Thyroid gland (tissue), 4 donors: ENCODE measurements around the gene ECEL1. TPM values are rescaled to one million over a fixed set of nuclear protein-coding genes. Genes with fewer than 3 reads are reported as not detected.

Experiments used
- DNase-seq, 2 donors: peaks; one replicate each; pipeline ENCODE4 v3.0.0-alpha.2; 2019
- H3K27ac ChIP-seq, 3 donors: fragments of 200-600 bp; sonication (generic); 1 replicate in 2 of 3; 2 replicates in 1 of 3; pipeline ENCODE4 v1.5.1; 2016 to 2019; ENCODE audit warnings: mild to moderate bottlenecking in 1 of 3, moderate library complexity in 1 of 3
- H3K27me3 ChIP-seq: fragments of 200-600 bp; sonication (generic); one replicate; pipeline ENCODE4 v1.5.1; 2019
- H3K36me3 ChIP-seq, 2 donors: fragments of 200-600 bp; sonication (generic); one replicate each; pipeline ENCODE4 v1.5.1; 2016 to 2019
- H3K4me1 ChIP-seq, 2 donors: fragments of 200-600 bp; sonication (generic); one replicate each; pipeline ENCODE4 v1.5.1; 2017 to 2019
- H3K4me3 ChIP-seq, 3 donors: fragments of 200-600 bp; sonication (generic); replicated peaks in 1 of 3; 1 replicate in 2 of 3; 2 replicates in 1 of 3; pipeline ENCODE4 v1.5.1; 2016; ENCODE audit warnings: mild to moderate bottlenecking in 1 of 3
- H3K9me3 ChIP-seq: fragments of 200-600 bp; sonication (generic); one replicate; pipeline ENCODE4 v1.5.1; 2017
- POLR2A ChIP-seq, 2 donors: fragments of 450-650 bp; IDR thresholded peaks; one replicate each; pipeline ENCODE4 v1.6.1; 2017; ENCODE audit warnings: antibody characterized with exemption in 2 of 2, mild to moderate bottlenecking in 2 of 2, moderate library complexity in 1 of 2
- WGBS, 2 donors: methylation state at CpG; one replicate each; pipeline ENCODE4 v1.1.5; 2017; 5-methylcytosine and 5-hydroxymethylcytosine counted together
- intact Hi-C: fragments of 100-400 bp; cut with DNase I; formaldehyde crosslinking; loops from one replicate; pipeline ENCODE4 v1.15.1; 2023
- total RNA-seq, 4 donors: library from RNA; depleted of rRNA; stranded (reverse); fragments of >200 nt; gene quantifications; one replicate each; pipeline ENCODE4 v1.2.3, GENCODE V29; 2016
- TF ChIP-seq, protein P1 (sequence below), 6 experiments: fragments of 200-600 bp in 3 of 6; fragments of 450-650 bp in 3 of 6; sonication (generic) in 3 of 6; IDR thresholded peaks; one replicate each; pipeline ENCODE4 v1.5.1; 2016 to 2019; ENCODE audit warnings: antibody characterized with exemption in 6 of 6, mild to moderate bottlenecking in 2 of 6, inconsistent platforms in 1 of 6, moderate library complexity in 1 of 6

The ECEL1 gene
- total RNA-seq, 4 donors from 2014 or later: 0.11 to 1.5 (median 1.2) TPM

DNA sequence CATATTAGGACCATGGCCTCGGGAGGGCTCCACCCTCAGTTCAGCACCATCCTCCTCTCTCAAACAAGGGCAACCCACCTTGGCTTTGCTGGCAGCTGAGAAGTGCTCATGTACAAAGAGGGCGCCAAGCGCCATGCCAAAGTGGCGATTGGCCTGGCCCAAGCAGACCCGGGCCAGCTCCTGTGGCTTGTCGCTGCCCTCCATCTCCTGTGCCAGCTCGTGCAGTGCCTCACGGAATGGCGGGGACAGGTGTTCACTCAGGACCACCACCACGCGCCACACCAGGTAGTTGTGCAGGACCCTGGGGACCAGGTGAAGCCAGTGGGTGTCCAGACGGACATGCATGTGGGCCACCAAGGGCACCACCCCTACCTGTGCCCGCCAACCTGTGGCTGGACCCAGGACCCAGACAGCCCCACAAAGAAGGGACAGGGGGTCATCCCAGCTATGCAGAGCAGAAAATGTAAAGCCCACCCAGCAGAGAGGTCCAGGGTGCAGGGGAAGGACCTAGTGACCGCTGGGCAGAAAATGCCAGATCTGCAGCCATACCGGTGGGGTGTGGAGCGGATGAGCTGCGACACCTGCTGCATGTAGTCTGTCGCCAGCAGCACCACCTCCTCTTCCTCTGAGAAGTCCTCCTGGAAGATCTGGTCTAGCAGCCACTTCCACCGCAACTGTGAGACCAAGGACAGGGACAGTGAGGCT is 3.6 kb downstream of the ECEL1 start:
- H3K4me3 ChIP-seq: no peak overlapping the region
- H3K27me3 ChIP-seq: peaks cover 18% of the 10 kb centered on the region
- no peak overlapping the region for H3K27ac ChIP-seq
- no peaks in the 10 kb centered on the region for H3K9me3 ChIP-seq
- intact Hi-C loops: no loop called here
- H3K4me1 ChIP-seq: peaks cover 0 to 23% of the 10 kb centered on the region in 2 donors
- no peaks in the 10 kb centered on the region for H3K36me3 ChIP-seq
- WGBS, 2 donors: 94 to 100% methylated on average over 7 to 15 of the region's 19 CpGs
- TF ChIP-seq POLR2A (IDR thresholded peaks at IDR 0.05): no peak
- TF ChIP-seq, protein P1, sequence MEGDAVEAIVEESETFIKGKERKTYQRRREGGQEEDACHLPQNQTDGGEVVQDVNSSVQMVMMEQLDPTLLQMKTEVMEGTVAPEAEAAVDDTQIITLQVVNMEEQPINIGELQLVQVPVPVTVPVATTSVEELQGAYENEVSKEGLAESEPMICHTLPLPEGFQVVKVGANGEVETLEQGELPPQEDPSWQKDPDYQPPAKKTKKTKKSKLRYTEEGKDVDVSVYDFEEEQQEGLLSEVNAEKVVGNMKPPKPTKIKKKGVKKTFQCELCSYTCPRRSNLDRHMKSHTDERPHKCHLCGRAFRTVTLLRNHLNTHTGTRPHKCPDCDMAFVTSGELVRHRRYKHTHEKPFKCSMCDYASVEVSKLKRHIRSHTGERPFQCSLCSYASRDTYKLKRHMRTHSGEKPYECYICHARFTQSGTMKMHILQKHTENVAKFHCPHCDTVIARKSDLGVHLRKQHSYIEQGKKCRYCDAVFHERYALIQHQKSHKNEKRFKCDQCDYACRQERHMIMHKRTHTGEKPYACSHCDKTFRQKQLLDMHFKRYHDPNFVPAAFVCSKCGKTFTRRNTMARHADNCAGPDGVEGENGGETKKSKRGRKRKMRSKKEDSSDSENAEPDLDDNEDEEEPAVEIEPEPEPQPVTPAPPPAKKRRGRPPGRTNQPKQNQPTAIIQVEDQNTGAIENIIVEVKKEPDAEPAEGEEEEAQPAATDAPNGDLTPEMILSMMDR (IDR thresholded peaks at IDR 0.05): no peak
- no peak for DNase-seq

DNA sequence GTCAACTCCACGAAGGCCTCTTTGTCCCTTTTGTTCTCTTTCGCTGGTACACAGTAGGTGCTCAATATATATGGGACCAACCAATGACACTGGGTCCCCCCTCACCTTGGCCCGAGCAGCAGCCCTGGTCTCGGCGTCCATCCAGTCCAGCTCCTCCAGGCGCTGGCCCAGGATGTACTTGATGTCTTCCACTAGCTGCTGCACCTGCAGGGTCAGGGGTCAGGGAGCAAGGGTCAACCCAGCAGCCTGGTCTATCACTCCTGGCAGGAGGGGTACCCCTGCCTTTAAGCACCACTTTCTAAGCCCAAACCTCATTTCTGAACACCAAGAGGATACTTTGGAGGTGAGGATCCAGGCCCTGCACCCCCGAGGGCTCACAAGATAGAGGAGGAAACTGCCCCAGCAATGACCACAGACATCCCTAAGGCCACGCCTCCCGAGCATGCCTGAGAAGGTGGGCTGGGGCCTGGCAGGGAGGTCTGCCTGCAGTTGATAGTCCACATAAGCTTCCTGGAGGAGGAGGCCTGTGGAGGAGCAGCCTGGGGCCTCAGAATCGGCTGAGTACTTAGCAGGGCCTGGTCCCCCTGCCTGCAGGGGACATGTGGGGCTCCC is 4.2 kb downstream of the ECEL1 start:
- Histone ChIP-seq H3K4me3 (no peak overlapping the region), H3K9me3 (no peaks in the 10 kb centered on the region), H3K4me1 (peaks cover 0 to 23% of the 10 kb centered on the region in 2 donors), H3K27ac (no peak overlapping the region), H3K27me3 (peaks cover 18% of the 10 kb centered on the region), H3K36me3 (no peaks in the 10 kb centered on the region)
- intact Hi-C loops: no loop called here
- TF ChIP-seq, protein P1 (IDR thresholded peaks at IDR 0.05): no peak
- TF ChIP-seq POLR2A (IDR thresholded peaks at IDR 0.05): no peak
- 89 to 96% methylated on average over 6 to 7 of the region's 10 CpGs for WGBS, 2 donors
- DNase-seq: no peak

DNA sequence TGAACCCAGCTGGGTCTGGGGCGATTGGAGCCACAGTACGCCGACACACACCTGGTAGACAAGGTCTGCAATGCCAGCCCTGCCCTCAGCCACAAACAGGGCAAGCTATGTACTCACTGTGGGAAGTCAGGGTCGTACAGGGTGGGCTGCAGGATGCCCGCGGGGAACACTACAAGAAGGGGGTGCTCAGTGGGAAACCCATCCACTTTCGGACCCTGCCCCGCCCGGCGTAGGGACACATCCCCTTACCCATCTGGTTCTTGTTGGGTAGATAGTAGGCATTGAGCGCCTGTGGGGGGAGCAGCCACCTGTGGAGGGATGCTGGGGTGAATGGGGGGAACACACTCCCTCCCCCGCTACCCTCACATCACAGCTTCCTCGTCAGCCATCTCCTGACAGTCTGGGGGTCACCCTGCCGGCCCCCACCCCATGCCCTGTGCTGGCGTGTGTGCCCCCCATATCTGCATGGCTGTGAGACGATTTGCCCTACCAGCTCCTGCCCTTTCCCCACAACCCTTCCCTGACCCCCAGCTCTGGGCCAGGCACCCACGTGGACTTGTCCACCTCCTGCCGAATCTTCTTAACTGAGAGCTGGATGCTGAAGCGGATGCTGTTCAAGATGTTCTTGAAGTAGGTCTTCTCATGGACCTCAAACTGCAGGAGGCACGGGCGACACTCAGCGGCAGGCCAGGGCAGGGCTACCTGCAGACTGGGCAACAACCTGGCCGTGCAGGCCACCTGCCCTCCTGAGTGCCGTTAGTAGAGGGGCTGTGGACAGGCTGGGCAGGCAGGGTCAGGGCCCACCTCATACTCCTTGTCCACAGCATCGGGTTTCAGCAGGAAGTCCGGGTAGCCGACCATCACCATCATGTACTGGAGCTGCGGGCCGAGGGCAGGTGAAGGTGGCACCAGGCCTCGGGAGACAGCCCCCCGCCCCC is 5.1 kb downstream of the ECEL1 start:
- H3K4me3 ChIP-seq: no peak overlapping the region
- intact Hi-C loops: no loop called here
- whole genome bisulfite sequencing, 2 donors: 88 to 89% methylated on average over 18 to 29 of the region's 31 CpGs
- peaks cover 18% of the 10 kb centered on the region for H3K27me3 ChIP-seq
- no peak overlapping the region for H3K27ac ChIP-seq
- no peak for DNase-seq
- TF ChIP-seq POLR2A (IDR thresholded peaks at IDR 0.05): no peak
- TF ChIP-seq, protein P1 (IDR thresholded peaks at IDR 0.05): no peak
- no peaks in the 10 kb centered on the region for H3K9me3 ChIP-seq
- H3K36me3 ChIP-seq: no peaks in the 10 kb centered on the region
- H3K4me1 ChIP-seq: peaks cover 0 to 23% of the 10 kb centered on the region in 2 donors

DNA sequence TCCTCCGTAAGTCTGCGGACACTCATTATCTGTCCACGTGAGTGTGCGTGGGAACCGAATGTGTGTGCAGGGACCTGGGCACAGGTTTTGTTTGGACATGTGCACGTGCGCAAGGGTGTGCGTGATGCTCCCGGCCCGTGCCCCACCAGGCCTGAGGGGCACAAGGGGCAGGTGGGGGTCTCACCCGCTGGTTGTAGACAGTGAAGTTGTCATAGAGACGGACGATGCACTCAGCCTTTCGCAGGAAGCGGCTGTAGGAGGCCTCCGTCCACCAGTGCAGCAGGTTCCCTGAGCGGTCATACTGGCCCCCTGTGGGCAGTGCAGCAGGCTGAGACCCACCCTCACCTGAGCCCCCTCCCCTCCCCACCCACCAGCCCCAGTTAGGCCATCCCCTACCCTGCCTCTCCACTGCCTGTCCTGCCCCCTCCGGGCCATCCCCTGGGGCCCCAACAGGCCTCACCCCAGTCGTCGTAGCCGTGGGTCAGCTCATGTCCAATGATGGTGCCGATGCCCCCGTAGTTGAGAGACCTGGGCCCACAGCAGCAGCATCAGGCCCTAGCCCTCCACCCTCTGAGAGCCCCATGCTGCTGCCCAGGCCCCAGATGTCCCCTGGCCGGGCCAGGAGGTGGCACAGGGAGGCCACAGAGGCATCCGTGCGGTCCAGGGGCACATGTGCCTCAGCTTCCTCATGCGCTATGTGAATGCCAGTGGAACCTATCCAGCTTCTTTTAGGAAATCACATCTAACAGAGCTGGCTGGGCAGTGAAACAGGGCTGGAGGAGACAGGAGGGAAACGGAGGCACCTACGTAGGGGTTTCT is 6.1 kb downstream of the ECEL1 start:
- Histone ChIP-seq H3K36me3 (no peaks in the 10 kb centered on the region), H3K9me3 (no peaks in the 10 kb centered on the region), H3K27ac (no peak overlapping the region), H3K4me3 (no peak overlapping the region), H3K4me1 (peaks cover 0 to 13% of the 10 kb centered on the region in 2 donors), H3K27me3 (peaks cover 12% of the 10 kb centered on the region)
- TF ChIP-seq POLR2A (IDR thresholded peaks at IDR 0.05): no peak
- TF ChIP-seq, protein P1 (IDR thresholded peaks at IDR 0.05): no peak
- no peak for DNase-seq
- WGBS, 2 donors: 89% methylated on average over 18 to 25 of the region's 29 CpGs
- intact Hi-C loops: no loop called here
